HCT116 (cell line): ENCODE measurements around the gene WDR27. TPM values are rescaled to one million over a fixed set of nuclear protein-coding genes. Genes with fewer than 3 reads are reported as not detected.
"Not testable (repeated sequence)": the region's sequence is repeated elsewhere in the genome, so short reads cannot be mapped to it uniquely, and the experiment has no call there.

Experiments used
- ATAC-seq: fragments of 200-7000 bp; cut with Tn5 transposase; 2 replicates; pipeline ENCODE4 v1.9.1; 2020; ENCODE audit warnings: mild to moderate bottlenecking, moderate library complexity
- BruUV-seq: library from RNA; stranded (reverse); fragments of 400-500 nt; replicated peaks from 2 replicates; lab custom pipeline; 2021; lab: Mats Ljungman, UMichigan
- CTCF ChIA-PET: fragments of 300-600 bp; sonication (Branson Sonifier 250); formaldehyde crosslinking; loops from one replicate; lab custom pipeline; 2021; ENCODE audit warnings: antibody characterized with exemption; lab: Charles Lee
- POLR2A ChIA-PET: fragments of 300-600, 350-600 bp; sonication (Branson Sonifier 250); formaldehyde crosslinking; loops from one replicate; lab custom pipeline; 2021; ENCODE audit warnings: antibody characterized with exemption; lab: Charles Lee
- RAD21 ChIA-PET, 2 experiments: fragments of 300-600 bp; sonication (Branson Sonifier 250); formaldehyde crosslinking; loops; one replicate each; lab custom pipeline; 2023; ENCODE audit warnings: low total read pairs in 2 of 2; ENCODE audit not compliant: uncharacterized antibody in 2 of 2, unreplicated experiment in 2 of 2, low non-redundant PET in 1 of 2; lab: Charles Lee
- DNase-seq: peaks from one replicate; pipeline ENCODE4 v3.0.0-alpha.2; 2010; ENCODE audit warnings: low read depth, low spot score
- H2AFZ ChIP-seq: fragments of 200-600 bp; shearing (Covaris generic), sonication (generic); 2 replicates; pipeline ENCODE4 v1.6.1; 2017; ENCODE audit warnings: low read depth, mixed run types, mixed read lengths, antibody characterized with exemption, low read length; ENCODE audit not compliant: poor library complexity, severe bottlenecking
- H3K27ac ChIP-seq: 2 replicates; pipeline ENCODE4 v1.5.1; 2012; ENCODE audit warnings: low read depth, low read length
- H3K27me3 ChIP-seq: fragments of 200-600 bp; sonication (generic); 2 replicates; pipeline ENCODE4 v1.6.1; 2016; ENCODE audit warnings: mixed run types, low read length, mixed read lengths; ENCODE audit not compliant: insufficient read depth
- H3K36me3 ChIP-seq, 2 experiments: fragments of 200-500 bp in 1 of 2; fragments of 200-600 bp in 1 of 2; sonication (Bioruptor generic) in 1 of 2; sonication (generic) in 1 of 2; 2 replicates each; pipeline versions ENCODE4 v1.5.1 to v1.6.1; 2014 to 2016; ENCODE audit warnings: low read length in 2 of 2, inconsistent platforms in 1 of 2, mixed read lengths in 1 of 2, mixed run types in 1 of 2; ENCODE audit not compliant: insufficient read depth in 2 of 2, control insufficient read depth in 1 of 2
- H3K4me1 ChIP-seq, 2 experiments: fragments of 200-600 bp in 1 of 2; sonication (generic) in 1 of 2; 2 replicates each; pipeline versions ENCODE4 v1.5.1 to v1.6.1; 2012 to 2017; ENCODE audit warnings: low read length in 2 of 2, inconsistent platforms in 1 of 2, mild to moderate bottlenecking in 1 of 2, mixed read lengths in 1 of 2, mixed run types in 1 of 2, moderate library complexity in 1 of 2; ENCODE audit not compliant: insufficient read depth in 2 of 2, control insufficient read depth in 1 of 2
- H3K4me2 ChIP-seq: fragments of 200-600 bp; sonication (generic); 2 replicates; pipeline ENCODE4 v1.6.1; 2017; ENCODE audit warnings: mixed run types, low read length, mixed read lengths
- H3K4me3 ChIP-seq, 2 experiments: fragments of 200-600 bp in 1 of 2; sonication (generic) in 1 of 2; replicated peaks in 1 of 2; 2 replicates each; pipeline ENCODE4 v1.5.1; 2011 to 2016; ENCODE audit warnings: low read length in 2 of 2, control low read depth in 1 of 2, low read depth in 1 of 2, mild to moderate bottlenecking in 1 of 2, mixed read lengths in 1 of 2, mixed run types in 1 of 2
- H3K79me2 ChIP-seq: fragments of 200-600 bp; sonication (generic); 2 replicates; pipeline ENCODE4 v1.6.1; 2017; ENCODE audit warnings: mild to moderate bottlenecking, mixed run types, low read length, moderate library complexity, mixed read lengths; ENCODE audit not compliant: insufficient read depth
- H3K9ac ChIP-seq: fragments of 200-600 bp; sonication (generic); 2 replicates; pipeline ENCODE4 v1.6.1; 2016; ENCODE audit warnings: low read length, mixed read lengths
- H3K9me2 ChIP-seq: fragments of 200-600 bp; sonication (generic), shearing (Covaris generic); 2 replicates; pipeline ENCODE4 v1.6.1; 2017; ENCODE audit warnings: mixed run types, mild to moderate bottlenecking, moderate library complexity; ENCODE audit not compliant: insufficient read depth
- H3K9me3 ChIP-seq, 2 experiments: fragments of 200-500 bp in 1 of 2; fragments of 200-600 bp in 1 of 2; sonication (Bioruptor generic) in 1 of 2; sonication (generic) in 1 of 2; 2 replicates each; pipeline ENCODE4 v1.6.1; 2014 to 2017; ENCODE audit warnings: low read length in 2 of 2, mixed read lengths in 2 of 2, inconsistent platforms in 1 of 2, low read depth in 1 of 2, mild to moderate bottlenecking in 1 of 2, mixed run types in 1 of 2, moderate library complexity in 1 of 2; ENCODE audit not compliant: control insufficient read depth in 1 of 2, insufficient read depth in 1 of 2
- H4K20me1 ChIP-seq: fragments of 200-600 bp; sonication (generic), shearing (Covaris generic); 2 replicates; pipeline ENCODE4 v1.6.1; 2017; ENCODE audit warnings: mixed run types, mild to moderate bottlenecking, moderate library complexity; ENCODE audit not compliant: insufficient read depth
- ELF1 ChIP-seq: IDR thresholded peaks from 2 replicates; pipeline ENCODE4 v1.6.1; 2012; ENCODE audit warnings: low read depth, borderline replicate concordance
- JUND ChIP-seq: IDR thresholded peaks from 2 replicates; pipeline ENCODE4 v1.6.1; 2012
- ZNF274 ChIP-seq: fragments of 200-500 bp; sonication (Bioruptor generic); IDR thresholded peaks from 2 replicates; pipeline ENCODE4 v1.6.1; 2014; ENCODE audit warnings: mild to moderate bottlenecking, low read depth, low read length, inconsistent platforms
- intact Hi-C: fragments of 100-400 bp; cut with micrococcal nuclease; formaldehyde crosslinking; loops from 2 replicates; pipeline ENCODE4 v1.10.0; 2022
- total RNA-seq: library from RNA; stranded (reverse); gene quantifications from one replicate; pipeline ENCODE4 v1.2.1, GENCODE V29; 2021; ENCODE audit not compliant: unreplicated experiment

Gene WDR27
- total RNA-seq, 1 experiment from 2014 or later, result 60.6 TPM

- H3K4me2 ChIP-seq, result no peak overlapping the region
- no peaks in the 10 kb centered on the region for H3K9me3 ChIP-seq
- ChIA-PET CTCF (no interaction called here), POLR2A (no interaction called here), RAD21 (no interaction called here)
- H3K27ac ChIP-seq, result no peak overlapping the region
- no peaks in the 10 kb centered on the region for H3K9me2 ChIP-seq
- H3K36me3 ChIP-seq, result no peaks in the 10 kb centered on the region; a peak in 1 of 4 replicates
- H2AFZ ChIP-seq, result no peak overlapping the region
- no peaks in the 10 kb centered on the region for H4K20me1 ChIP-seq
- H3K27me3 ChIP-seq, result no peaks in the 10 kb centered on the region
- ATAC-seq (no peak), DNase-seq (no peak)
- H3K79me2 ChIP-seq, result no peaks in the 10 kb centered on the region
- no TSS peak for BruUV-seq
- peaks cover 0 to 7% of the 10 kb centered on the region in 2 experiments; a peak in 2 of 4 replicates for H3K4me1 ChIP-seq
- H3K4me3 ChIP-seq, result no peak overlapping the region
- no peak overlapping the region for H3K9ac ChIP-seq
- no peak for TF ChIP-seq JUND
- intact Hi-C loops, result no loop called here
Measured at GRCh38 chr6:169646906-169647567, 54.8 kb downstream of the WDR27 start.

GRCh38 chr6:169645459-169645858 lies 56.4 kb downstream of the WDR27 start:
- RAD21 ChIA-PET, DNase-seq, H4K20me1 ChIP-seq, H3K36me3 ChIP-seq, H3K4me1 ChIP-seq, H3K27me3 ChIP-seq, intact Hi-C loops, H3K9ac ChIP-seq, POLR2A ChIA-PET, ATAC-seq, H2AFZ ChIP-seq, H3K9me3 ChIP-seq, H3K9me2 ChIP-seq, BruUV-seq, H3K79me2 ChIP-seq, H3K4me2 ChIP-seq, H3K4me3 ChIP-seq, H3K27ac ChIP-seq, CTCF ChIA-PET: not testable (repeated sequence)

GRCh38 chr6:169643521-169643920 lies 58.3 kb downstream of the WDR27 start:
- no peaks in the 10 kb centered on the region for H3K79me2 ChIP-seq
- ChIA-PET CTCF (no interaction called here), RAD21 (no interaction called here), POLR2A (no interaction called here)
- no peak for TF ChIP-seq ELF1
- TF ChIP-seq ZNF274, result no peak
- H3K27ac ChIP-seq, result no peak overlapping the region
- intact Hi-C loops, result no loop called here
- H3K4me2 ChIP-seq, result no peak overlapping the region
- no peak overlapping the region for H3K9ac ChIP-seq
- H3K9me2 ChIP-seq, result no peaks in the 10 kb centered on the region
- no peak overlapping the region for H2AFZ ChIP-seq
- ATAC-seq (no peak), DNase-seq (no peak)
- BruUV-seq, result no TSS peak
- H3K4me1 ChIP-seq, result peaks cover 0 to 7% of the 10 kb centered on the region in 2 experiments; a peak in 2 of 4 replicates
- no peaks in the 10 kb centered on the region for H4K20me1 ChIP-seq
- no peaks in the 10 kb centered on the region for H3K27me3 ChIP-seq
- H3K9me3 ChIP-seq, result no peaks in the 10 kb centered on the region
- no peak overlapping the region for H3K4me3 ChIP-seq
- H3K36me3 ChIP-seq, result no peaks in the 10 kb centered on the region; a peak in 1 of 4 replicates
